CD8-positive, alpha-beta memory T cell (primary cell): Measurements from ENCODE around the gene HP1BP3. TPM values are rescaled to one million over a fixed set of nuclear protein-coding genes. Genes with fewer than 3 reads are reported as not detected.

Experiments
- CTCF ChIA-PET: fragments of 350-600 bp; sonication (Branson Sonifier 250); formaldehyde crosslinking; loops from one replicate; lab custom pipeline; 2021; ENCODE audit warnings: antibody characterized with exemption; lab: Charles Lee
- POLR2A ChIA-PET: fragments of 350-600 bp; sonication (Branson Sonifier 250); formaldehyde crosslinking; loops from one replicate; lab custom pipeline; 2021; ENCODE audit warnings: antibody characterized with exemption; lab: Charles Lee
- DNase-seq, 5 donors: peaks; one replicate each; pipeline versions ENCODE4 v3.0.0 to v3.0.0-alpha.2; 2020 to 2022; ENCODE audit warnings: mixed read lengths in 1 of 5
- H3K27ac ChIP-seq: one replicate; pipeline ENCODE4 v1.7.0; 2013; ENCODE audit warnings: low read depth, mild to moderate bottlenecking, low read length, moderate library complexity
- H3K27me3 ChIP-seq: 2 replicates; pipeline ENCODE4 v1.7.0; 2013; ENCODE audit warnings: low read length, mild to moderate bottlenecking; ENCODE audit not compliant: insufficient read depth, poor library complexity, severe bottlenecking
- H3K36me3 ChIP-seq: 2 replicates; pipeline ENCODE4 v1.7.0; 2013; ENCODE audit warnings: mild to moderate bottlenecking, low read length, moderate library complexity; ENCODE audit not compliant: insufficient read depth
- H3K4me1 ChIP-seq: 2 replicates; pipeline ENCODE4 v1.7.0; 2013; ENCODE audit warnings: mild to moderate bottlenecking, low read length, moderate library complexity; ENCODE audit not compliant: insufficient read depth
- H3K4me3 ChIP-seq: 2 replicates; pipeline ENCODE4 v1.7.0; 2013; ENCODE audit warnings: mild to moderate bottlenecking, low read length
- H3K9me3 ChIP-seq: 2 replicates; pipeline ENCODE4 v1.7.0; 2013; ENCODE audit warnings: mild to moderate bottlenecking, low read length
- H3K27ac Mint-ChIP-seq, 8 donors: one replicate each; pipeline ENCODE4 v1.8.0; 2020 to 2021; ENCODE audit warnings: mixed read lengths in 8 of 8, mild to moderate bottlenecking in 6 of 8, inconsistent platforms in 3 of 8, moderate library complexity in 3 of 8
- H3K27me3 Mint-ChIP-seq, 2 donors: one replicate each; pipeline ENCODE4 v1.8.0; 2020 to 2021; ENCODE audit warnings: mixed read lengths in 2 of 2, mild to moderate bottlenecking in 1 of 2, moderate library complexity in 1 of 2
- H3K36me3 Mint-ChIP-seq, 3 donors: one replicate each; pipeline ENCODE4 v1.8.0; 2020 to 2021; ENCODE audit warnings: mixed read lengths in 3 of 3, inconsistent platforms in 1 of 3, mild to moderate bottlenecking in 1 of 3
- H3K4me1 Mint-ChIP-seq, 3 donors: one replicate each; pipeline ENCODE4 v1.8.0; 2020 to 2021; ENCODE audit warnings: mixed read lengths in 3 of 3, inconsistent platforms in 1 of 3, mild to moderate bottlenecking in 1 of 3
- H3K4me3 Mint-ChIP-seq, 7 donors: one replicate each; pipeline ENCODE4 v1.8.0; 2020 to 2021; ENCODE audit warnings: mixed read lengths in 7 of 7, mild to moderate bottlenecking in 6 of 7, moderate library complexity in 4 of 7, inconsistent platforms in 2 of 7
- H3K9me3 Mint-ChIP-seq, 5 donors: one replicate each; pipeline ENCODE4 v1.8.0; 2020 to 2022; ENCODE audit warnings: mixed read lengths in 5 of 5, mild to moderate bottlenecking in 3 of 5, moderate library complexity in 2 of 5, inconsistent platforms in 1 of 5
- polyA plus RNA-seq: library from polyadenylated mRNA; unstranded; fragments of 300-500 nt; fragmentation: Illumina TruSeq; gene quantifications from one replicate; pipeline ENCODE4 v1.2.3, GENCODE V29; 2021
- total RNA-seq, 2 experiments: library from RNA; stranded (reverse); gene quantifications; one replicate each; pipeline ENCODE4 v1.2.3, GENCODE V29; 2021

The HP1BP3 gene
- total and polyA plus RNA-seq, 3 experiments from 2014 or later, result 155 to 221 (median 166) TPM

DNA sequence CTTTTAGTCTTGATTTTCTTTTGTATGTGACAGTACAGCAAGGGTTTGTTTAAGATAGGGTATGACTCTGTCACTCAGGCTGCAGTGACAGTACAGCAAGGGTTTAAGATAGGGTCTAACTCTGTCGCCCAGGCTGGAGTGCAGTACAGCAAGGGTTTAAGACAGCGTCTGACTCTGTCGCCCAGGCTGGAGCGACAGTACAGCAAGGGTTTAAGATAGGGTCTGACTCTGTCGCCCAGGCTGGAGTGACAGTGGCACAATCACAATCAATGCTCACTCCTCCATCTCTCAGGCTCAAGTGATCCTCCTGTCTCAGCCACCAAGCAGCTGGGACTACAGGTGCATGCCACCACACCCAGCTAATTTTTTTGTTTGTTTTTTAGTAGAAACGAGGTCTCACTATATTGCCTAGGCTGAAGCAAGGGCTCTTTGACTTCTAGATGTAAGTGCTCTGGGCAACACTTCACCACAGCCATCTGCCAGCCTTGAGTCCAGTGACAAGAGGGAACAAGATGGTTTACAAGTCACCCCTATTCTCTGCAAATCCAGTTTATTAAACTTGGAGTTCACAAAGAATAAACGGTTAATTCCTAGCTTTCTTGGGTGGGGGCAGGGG lies 53.6 kb downstream of the HP1BP3 start:
- DNase-seq, result no peak
- no peaks in the 10 kb centered on the region for H3K9me3 ChIP-seq
- H3K9me3 Mint-ChIP-seq, result no peaks in the 10 kb centered on the region
- H3K27me3 Mint-ChIP-seq, result peaks cover 0 to 9% of the 10 kb centered on the region in 2 donors
- H3K27me3 ChIP-seq, result peaks cover 8% of the 10 kb centered on the region
- H3K4me1 ChIP-seq, result peaks cover 17% of the 10 kb centered on the region
- peaks cover 14 to 39% (median 21%) of the 10 kb centered on the region in 3 donors for H3K4me1 Mint-ChIP-seq
- no peaks in the 10 kb centered on the region for H3K36me3 ChIP-seq
- CTCF ChIA-PET, result interaction anchor here (0.8 to 4.0 kb wide), 4 partner anchors 25 to 41 kb away, joined by 3 to 15 read pairs (median 4); no protein-coding TSS in a partner anchor
- peak overlapping the region in 7 of 8 donors; percentile 1 to 92 (median 64) for H3K27ac Mint-ChIP-seq
- peak overlapping the region; percentile 81 to 93 (median 85) for H3K4me3 Mint-ChIP-seq
- POLR2A ChIA-PET, result interaction anchor here (2.3 kb wide), 1 partner anchor 54 kb away, joined by 13 read pairs; the partner anchor contains the start of gene HP1BP3
- H3K36me3 Mint-ChIP-seq, result peaks cover 0 to 15% (median 0%) of the 10 kb centered on the region in 3 donors
- H3K4me3 ChIP-seq, result peak overlapping the region; percentile 83
- H3K27ac ChIP-seq, result no peak overlapping the region

DNA sequence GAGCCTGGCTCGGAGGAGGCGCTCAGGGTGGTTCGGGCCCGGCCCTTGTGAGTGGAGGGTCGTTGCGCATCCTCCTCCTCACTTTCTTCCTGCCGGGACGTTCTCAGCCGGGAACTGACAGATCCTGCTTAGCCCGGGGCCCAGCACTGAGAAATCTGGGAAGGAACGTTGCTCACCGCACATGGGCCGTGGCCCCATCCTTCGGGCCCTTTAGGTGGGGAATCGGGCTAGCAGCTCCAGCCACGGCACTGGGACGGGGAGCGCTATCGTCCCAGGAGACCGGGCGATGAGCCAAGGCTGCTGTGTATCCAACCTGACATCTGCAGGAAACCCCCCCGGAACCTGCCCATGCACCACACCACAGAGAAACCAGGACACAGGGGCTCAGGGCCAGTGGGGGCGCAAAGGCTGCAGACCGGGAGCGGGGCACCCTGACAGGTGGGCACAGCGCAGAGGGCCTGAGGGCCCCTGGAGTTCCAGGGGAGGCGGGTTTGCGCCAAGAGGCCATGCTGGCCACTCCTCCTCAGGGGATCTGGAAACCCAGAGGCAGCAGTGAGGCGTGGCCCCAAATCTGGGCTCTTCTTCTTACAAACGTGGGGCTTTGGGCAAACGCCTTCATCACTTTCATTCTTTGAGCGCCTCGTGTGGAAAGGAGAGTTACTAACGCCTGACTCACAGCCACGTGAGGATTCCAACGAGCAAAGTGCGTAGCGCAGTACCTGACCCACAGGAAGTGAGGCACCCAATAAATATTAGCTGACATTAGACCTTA lies 54.3 kb downstream of the HP1BP3 start, which contains the start of gene SH2D5:
Gene SH2D5 (minus strand): TSS at position 116 of the 772 bp plus-strand sequence. CDS start 4,659 bp downstream, outside the sequence.
- Mint-ChIP-seq H3K4me3 (peak within 1 kb of the TSS; percentile 81 to 93 (median 85)), H3K4me1 (peaks cover 14 to 39% (median 21%) of the 10 kb centered on the region in 3 donors), H3K9me3 (no peaks in the 10 kb centered on the region), H3K36me3 (peaks cover 0 to 9% (median 0%) of the 10 kb centered on the region in 3 donors), H3K27ac (peak within 1 kb of the TSS in 7 of 8 donors; percentile 1 to 92 (median 68)), H3K27me3 (peaks cover 0 to 9% of the 10 kb centered on the region in 2 donors)
- ChIA-PET CTCF (interaction anchor here (0.8 to 4.0 kb wide), 5 partner anchors 16 to 40 kb away, joined by 3 to 15 read pairs (median 3); no protein-coding TSS in a partner anchor), POLR2A (interaction anchor here (1.1 to 2.3 kb wide), 2 partner anchors 54 to 99 kb away, joined by 3 to 13 read pairs; partner anchors contain the start of gene HP1BP3)
- Histone ChIP-seq H3K4me3 (peak within 1 kb of the TSS; percentile 83), H3K9me3 (no peaks in the 10 kb centered on the region), H3K27ac (no peak within 1 kb of the TSS), H3K4me1 (peaks cover 17% of the 10 kb centered on the region), H3K36me3 (no peaks in the 10 kb centered on the region), H3K27me3 (peaks cover 8% of the 10 kb centered on the region)
- DNase-seq, result peak; percentile 52 to 83 (median 54)

DNA sequence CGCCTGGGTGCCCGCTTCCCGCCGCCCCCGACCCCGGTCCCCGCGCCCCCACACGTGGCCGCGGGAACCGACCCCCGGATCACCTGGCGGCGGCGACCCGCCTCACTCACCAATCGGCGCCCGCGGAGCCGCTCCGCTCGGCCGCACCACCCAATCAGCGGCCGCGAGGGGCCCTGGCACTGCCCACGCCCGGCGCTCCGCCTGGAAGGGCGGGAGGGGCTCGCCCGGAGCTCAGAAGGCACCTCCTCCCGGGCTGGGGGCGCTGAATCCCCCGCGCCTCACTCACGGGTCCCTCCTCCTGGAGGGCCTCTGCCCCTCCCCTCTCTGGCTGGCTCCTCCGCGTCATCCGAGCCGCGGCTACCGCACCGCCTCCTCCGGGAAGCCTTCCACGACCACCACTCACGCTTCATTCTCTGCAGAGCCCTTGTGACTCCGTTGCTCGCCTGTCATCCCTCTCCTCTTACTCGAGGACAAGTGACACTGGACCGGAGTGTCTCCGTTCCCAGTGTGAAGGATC lies 55.0 kb downstream of the HP1BP3 start:
- Histone ChIP-seq H3K4me1 (peaks cover 17% of the 10 kb centered on the region), H3K9me3 (no peaks in the 10 kb centered on the region), H3K27ac (no peak overlapping the region), H3K4me3 (peak overlapping the region; percentile 83), H3K36me3 (no peaks in the 10 kb centered on the region), H3K27me3 (peaks cover 8% of the 10 kb centered on the region)
- Mint-ChIP-seq H3K4me3 (peak overlapping the region; percentile 81 to 93 (median 85)), H3K4me1 (peaks cover 14 to 39% (median 21%) of the 10 kb centered on the region in 3 donors), H3K27ac (peak overlapping the region in 4 of 8 donors; percentile 51 to 84 (median 64)), H3K36me3 (peaks cover 0 to 2% (median 0%) of the 10 kb centered on the region in 3 donors), H3K9me3 (no peaks in the 10 kb centered on the region), H3K27me3 (peaks cover 0 to 9% of the 10 kb centered on the region in 2 donors)
- ChIA-PET POLR2A (interaction anchor here (1.1 to 2.3 kb wide), 2 partner anchors 55 to 98 kb away, joined by 3 to 13 read pairs; partner anchors contain the start of gene HP1BP3), CTCF (interaction anchor here (0.9 to 4.0 kb wide), 2 partner anchors 15 to 35 kb away, joined by 3 to 15 read pairs; no protein-coding TSS in a partner anchor)
- DNase-seq, result peak; percentile 42 to 71 (median 54)

GRCh38 chr1:20731057-20731991 lies 55.8 kb downstream of the HP1BP3 start:
- Mint-ChIP-seq H3K27me3 (peaks cover 0 to 9% of the 10 kb centered on the region in 2 donors), H3K36me3 (peaks cover 0 to 2% (median 0%) of the 10 kb centered on the region in 3 donors), H3K4me3 (peak overlapping the region; percentile 77 to 86 (median 79)), H3K4me1 (peaks cover 14 to 39% (median 21%) of the 10 kb centered on the region in 3 donors), H3K9me3 (no peaks in the 10 kb centered on the region), H3K27ac (peak overlapping the region in 1 of 8 donors; percentile 58)
- ChIA-PET CTCF (interaction anchor here (0.7 to 1.2 kb wide), 2 partner anchors 29 to 35 kb away, joined by 3 to 4 read pairs; no protein-coding TSS in a partner anchor), POLR2A (interaction anchor here (1.1 kb wide), 1 partner anchor 97 kb away, joined by 3 read pairs; no protein-coding TSS in a partner anchor)
- H3K27ac ChIP-seq, result no peak overlapping the region
- peak overlapping the region; percentile 19 for H3K4me3 ChIP-seq
- H3K9me3 ChIP-seq, result no peaks in the 10 kb centered on the region
- peaks cover 17% of the 10 kb centered on the region for H3K4me1 ChIP-seq
- peak in 3 of 5 donors; percentile 15 to 46 (median 16) for DNase-seq
- H3K27me3 ChIP-seq, result peaks cover 8% of the 10 kb centered on the region
- no peaks in the 10 kb centered on the region for H3K36me3 ChIP-seq

GRCh38 chr1:20730690-20731056 lies 56.4 kb downstream of the HP1BP3 start:
- peaks cover 8% of the 10 kb centered on the region for H3K27me3 ChIP-seq
- POLR2A ChIA-PET, result no interaction called here
- Mint-ChIP-seq H3K27ac (no peak overlapping the region), H3K4me3 (peak overlapping the region in 6 of 7 donors; percentile 34 to 82 (median 60)), H3K36me3 (no peaks in the 10 kb centered on the region), H3K27me3 (peaks cover 0 to 11% of the 10 kb centered on the region in 2 donors), H3K9me3 (no peaks in the 10 kb centered on the region), H3K4me1 (peaks cover 14 to 39% (median 21%) of the 10 kb centered on the region in 3 donors)
- peak in 1 of 5 donors; percentile 41 for DNase-seq
- CTCF ChIA-PET, result interaction anchor here (1.2 kb wide), 1 partner anchor 29 kb away, joined by 3 read pairs; no protein-coding TSS in a partner anchor
- no peaks in the 10 kb centered on the region for H3K9me3 ChIP-seq
- peaks cover 17% of the 10 kb centered on the region for H3K4me1 ChIP-seq
- no peak overlapping the region for H3K4me3 ChIP-seq
- no peaks in the 10 kb centered on the region for H3K36me3 ChIP-seq
- H3K27ac ChIP-seq, result no peak overlapping the region

DNA sequence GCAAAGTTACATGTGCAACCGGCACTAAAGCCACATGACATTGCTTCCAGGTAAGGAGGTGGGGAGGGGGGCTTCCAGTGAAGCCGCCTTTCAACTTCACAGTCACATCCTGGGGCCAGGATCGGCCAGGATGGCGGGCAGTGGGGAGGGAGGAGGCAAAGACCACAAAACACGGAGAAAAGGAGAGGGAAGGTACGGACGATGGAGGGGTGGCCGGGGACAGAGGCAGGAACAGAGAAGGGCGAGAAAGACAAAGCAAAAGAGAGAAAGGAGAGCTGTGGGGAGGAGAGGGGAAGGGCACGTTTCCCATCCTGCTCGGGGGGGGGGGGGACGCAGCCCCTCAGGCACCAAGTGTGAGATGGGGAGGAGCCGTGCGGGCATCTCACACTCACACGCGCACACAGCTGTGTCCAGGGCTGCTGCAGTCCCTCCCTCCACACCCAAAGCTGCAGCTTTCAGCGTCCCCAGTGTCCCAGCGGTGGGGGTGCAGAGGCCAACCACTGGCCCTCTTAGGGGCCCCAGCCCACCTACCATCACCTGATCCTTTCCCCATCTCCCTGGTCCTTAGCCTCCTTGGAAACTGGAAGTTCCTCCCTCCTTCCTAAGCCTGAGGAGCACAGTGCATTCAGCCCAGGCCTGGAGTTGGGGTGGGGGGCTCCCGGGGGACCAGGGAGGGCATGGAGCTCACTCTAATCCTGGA lies 57.0 kb downstream of the HP1BP3 start:
- no peaks in the 10 kb centered on the region for H3K36me3 Mint-ChIP-seq
- H3K4me1 ChIP-seq, result peaks cover 17% of the 10 kb centered on the region
- CTCF ChIA-PET, result interaction anchor here (1.2 kb wide), 1 partner anchor 28 kb away, joined by 3 read pairs; no protein-coding TSS in a partner anchor
- H3K4me3 ChIP-seq, result no peak overlapping the region
- peaks cover 14 to 39% (median 21%) of the 10 kb centered on the region in 3 donors for H3K4me1 Mint-ChIP-seq
- peak in 1 of 5 donors; percentile 35 for DNase-seq
- peaks cover 8% of the 10 kb centered on the region for H3K27me3 ChIP-seq
- peak overlapping the region; percentile 14 to 89 (median 68) for H3K4me3 Mint-ChIP-seq
- H3K27me3 Mint-ChIP-seq, result peaks cover 0 to 11% of the 10 kb centered on the region in 2 donors
- H3K9me3 Mint-ChIP-seq, result no peaks in the 10 kb centered on the region
- POLR2A ChIA-PET, result no interaction called here
- no peaks in the 10 kb centered on the region for H3K36me3 ChIP-seq
- no peaks in the 10 kb centered on the region for H3K9me3 ChIP-seq
- H3K27ac Mint-ChIP-seq, result peak overlapping the region in 1 of 8 donors; percentile 20
- no peak overlapping the region for H3K27ac ChIP-seq
